ENCODE measurements around the gene PSMB5.

The PSMB5 gene

GRCh38 chr14:23058654-23059504, 24.2 kb upstream of the PSMB5 start:
- DNase-seq: no peak

GRCh38 chr14:23057757-23058653, 23.3 kb upstream of the PSMB5 start:
- DNase-seq: peak; percentile 66 to 68

GRCh38 chr14:23056956-23057756, 22.5 kb upstream of the PSMB5 start, which contains the start of gene CDH24:
Gene CDH24, minus strand, starts transcription at chr14:23057520. Its CDS starts 1,787 bp downstream, at chr14:23055733.
- peak; percentile 17 to 28 for DNase-seq

GRCh38 chr14:23056145-23056955, 21.6 kb upstream of the PSMB5 start:
- peak; percentile 65 to 78 for DNase-seq

GRCh38 chr14:23055621-23056144, 21.0 kb upstream of the PSMB5 start:
- no peak for DNase-seq

- no peak for DNase-seq
Observed at GRCh38 chr14:23055147-23055550, 20.4 kb upstream of the PSMB5 start.

- DNase-seq: peak in 1 of 2 donors; percentile 21
Observed at GRCh38 chr14:23054000-23054811, 19.5 kb upstream of the PSMB5 start.

GRCh38 chr14:23053426-23053825, 18.7 kb upstream of the PSMB5 start:
- DNase-seq: no peak

- no peak for DNase-seq
Observed at GRCh38 chr14:23052671-23053070, 18.0 kb upstream of the PSMB5 start.

- DNase-seq: no peak
Observed at GRCh38 chr14:23052182-23052623, 17.5 kb upstream of the PSMB5 start.

- peak in 1 of 2 donors; percentile 59 for DNase-seq
Observed at GRCh38 chr14:23051141-23052057, 16.7 kb upstream of the PSMB5 start.

GRCh38 chr14:23049011-23049410, 14.3 kb upstream of the PSMB5 start:
- no peak for DNase-seq

- DNase-seq: no peak
Observed at GRCh38 chr14:23047751-23048693, 13.3 kb upstream of the PSMB5 start.

- DNase-seq: no peak
Observed at GRCh38 chr14:23047034-23047634, 12.4 kb upstream of the PSMB5 start.

GRCh38 chr14:23045419-23046357, 11.0 kb upstream of the PSMB5 start:
- no peak for DNase-seq

- no peak for DNase-seq
Observed at GRCh38 chr14:23044840-23045239, 10.1 kb upstream of the PSMB5 start.
